Measurements from ENCODE around the gene SH3RF3.

Gene SH3RF3

GRCh38 chr2:109378682-109379081 lies 249.7 kb downstream of the SH3RF3 start:
- H3K27ac Mint-ChIP-seq, result no peak overlapping the region
- TF ChIP-seq, protein P1, sequence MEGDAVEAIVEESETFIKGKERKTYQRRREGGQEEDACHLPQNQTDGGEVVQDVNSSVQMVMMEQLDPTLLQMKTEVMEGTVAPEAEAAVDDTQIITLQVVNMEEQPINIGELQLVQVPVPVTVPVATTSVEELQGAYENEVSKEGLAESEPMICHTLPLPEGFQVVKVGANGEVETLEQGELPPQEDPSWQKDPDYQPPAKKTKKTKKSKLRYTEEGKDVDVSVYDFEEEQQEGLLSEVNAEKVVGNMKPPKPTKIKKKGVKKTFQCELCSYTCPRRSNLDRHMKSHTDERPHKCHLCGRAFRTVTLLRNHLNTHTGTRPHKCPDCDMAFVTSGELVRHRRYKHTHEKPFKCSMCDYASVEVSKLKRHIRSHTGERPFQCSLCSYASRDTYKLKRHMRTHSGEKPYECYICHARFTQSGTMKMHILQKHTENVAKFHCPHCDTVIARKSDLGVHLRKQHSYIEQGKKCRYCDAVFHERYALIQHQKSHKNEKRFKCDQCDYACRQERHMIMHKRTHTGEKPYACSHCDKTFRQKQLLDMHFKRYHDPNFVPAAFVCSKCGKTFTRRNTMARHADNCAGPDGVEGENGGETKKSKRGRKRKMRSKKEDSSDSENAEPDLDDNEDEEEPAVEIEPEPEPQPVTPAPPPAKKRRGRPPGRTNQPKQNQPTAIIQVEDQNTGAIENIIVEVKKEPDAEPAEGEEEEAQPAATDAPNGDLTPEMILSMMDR (IDR thresholded peaks at IDR 0.05), result no peak
- H3K4me3 Mint-ChIP-seq, result no peak overlapping the region
- no peaks in the 10 kb centered on the region for H3K36me3 Mint-ChIP-seq (ENCODE audit: low read depth)
- no peak for DNase-seq
- H3K4me1 Mint-ChIP-seq, result peaks cover 30% of the 10 kb centered on the region
- peaks cover 5% of the 10 kb centered on the region for H3K27me3 Mint-ChIP-seq (ENCODE audit: low read depth, poor library complexity)
- no peaks in the 10 kb centered on the region for H3K9me3 Mint-ChIP-seq

DNA sequence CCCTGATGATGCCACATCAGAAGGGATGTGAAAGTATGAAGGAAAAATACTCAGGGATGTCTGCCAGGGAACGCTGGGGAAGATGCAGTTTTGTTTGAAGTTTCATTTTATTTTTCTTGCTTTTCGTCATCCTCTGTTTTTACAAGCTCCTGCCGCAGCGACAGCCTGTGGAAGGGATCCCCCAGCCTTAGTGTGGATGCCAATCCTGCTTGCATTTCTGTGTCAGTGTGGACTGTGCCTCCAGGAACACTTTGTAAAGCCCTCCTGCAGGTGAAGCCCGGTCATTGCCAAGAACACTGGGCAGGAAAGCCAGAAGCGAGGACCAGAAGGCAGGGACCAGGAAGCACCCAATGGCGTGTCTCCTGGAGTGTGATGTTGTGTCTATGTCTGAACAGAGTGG lies 250.5 kb downstream of the SH3RF3 start:
- Mint-ChIP-seq H3K27me3 (ENCODE audit: low read depth, poor library complexity) (peaks cover 5% of the 10 kb centered on the region), H3K4me3 (no peak overlapping the region), H3K9me3 (no peaks in the 10 kb centered on the region), H3K27ac (no peak overlapping the region), H3K4me1 (peaks cover 39% of the 10 kb centered on the region), H3K36me3 (ENCODE audit: low read depth) (no peaks in the 10 kb centered on the region)
- TF ChIP-seq, protein P1 (IDR thresholded peaks at IDR 0.05), result no peak
- DNase-seq, result no peak

- H3K27me3 Mint-ChIP-seq (ENCODE audit: low read depth, poor library complexity), result peaks cover 5% of the 10 kb centered on the region
- H3K27ac Mint-ChIP-seq, result no peak overlapping the region
- peaks cover 51% of the 10 kb centered on the region for H3K4me1 Mint-ChIP-seq
- H3K4me3 Mint-ChIP-seq, result no peak overlapping the region
- H3K36me3 Mint-ChIP-seq (ENCODE audit: low read depth), result no peaks in the 10 kb centered on the region
- TF ChIP-seq, protein P1 (IDR thresholded peaks at IDR 0.05), result no peak
- DNase-seq, result no peak
- no peaks in the 10 kb centered on the region for H3K9me3 Mint-ChIP-seq
These were observed 251.7 kb downstream of the SH3RF3 start for GRCh38 chr2:109380502-109381326.

DNA sequence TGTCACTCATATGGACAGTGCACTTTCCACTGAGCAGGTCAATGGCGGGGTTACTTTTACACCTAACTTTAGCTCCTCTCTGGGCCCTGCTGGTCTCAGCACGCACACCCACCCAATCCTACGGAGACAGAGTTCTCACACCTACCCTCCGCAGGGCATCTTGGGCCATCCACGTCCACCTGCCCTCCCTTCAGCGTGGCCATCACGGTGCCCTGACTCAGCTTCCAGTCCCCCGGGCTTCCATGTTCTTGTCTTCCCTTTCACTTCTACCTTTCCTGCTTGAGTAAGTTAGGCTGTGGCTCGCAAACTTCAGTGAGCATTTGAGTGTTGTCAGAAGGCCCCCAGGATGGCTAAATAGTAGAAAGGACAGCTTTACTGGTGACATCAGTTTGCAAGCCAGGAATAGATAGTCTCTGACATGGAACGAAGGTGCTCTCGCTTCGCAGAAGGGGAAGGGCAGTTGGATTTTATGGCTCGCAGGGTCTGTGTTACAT lies 252.4 kb downstream of the SH3RF3 start:
- no peaks in the 10 kb centered on the region for H3K9me3 Mint-ChIP-seq
- TF ChIP-seq, protein P1 (IDR thresholded peaks at IDR 0.05), result no peak
- H3K27me3 Mint-ChIP-seq (ENCODE audit: low read depth, poor library complexity), result peaks cover 2% of the 10 kb centered on the region
- peaks cover 57% of the 10 kb centered on the region for H3K4me1 Mint-ChIP-seq
- no peaks in the 10 kb centered on the region for H3K36me3 Mint-ChIP-seq (ENCODE audit: low read depth)
- no peak overlapping the region for H3K4me3 Mint-ChIP-seq
- no peak for DNase-seq
- peak overlapping the region; percentile 65 for H3K27ac Mint-ChIP-seq

DNA sequence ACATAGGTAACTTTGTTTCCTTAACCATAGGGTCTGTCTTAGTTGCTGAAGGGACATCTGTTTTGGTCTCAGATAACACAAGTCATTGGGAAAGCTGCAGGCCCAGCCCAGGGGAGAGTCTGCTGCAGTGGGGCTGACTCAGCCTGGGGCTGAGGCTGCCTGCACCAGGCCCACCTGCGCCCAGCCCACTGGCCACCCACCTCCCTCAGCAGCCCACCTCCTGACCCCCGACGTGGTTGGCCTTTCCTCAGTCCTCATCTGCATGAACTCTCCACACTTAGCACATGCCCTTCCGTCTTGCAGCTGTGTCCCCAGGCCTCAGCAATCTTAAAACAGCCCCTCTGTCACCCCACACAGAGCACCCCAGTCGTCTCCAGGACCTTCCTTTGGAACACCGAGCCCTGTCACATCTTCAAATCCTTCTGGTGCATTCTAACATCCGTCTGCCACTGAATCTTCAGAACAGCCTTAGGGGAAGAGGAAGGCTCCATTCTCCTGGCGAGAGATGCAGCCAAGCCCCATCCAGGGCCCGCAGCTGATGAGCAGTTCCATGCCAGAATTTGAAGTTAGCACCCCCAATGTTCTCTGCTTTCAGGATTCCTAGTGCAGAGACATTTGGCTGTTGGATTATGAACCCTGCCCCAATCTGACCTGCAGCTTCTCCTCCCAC lies 253.4 kb downstream of the SH3RF3 start:
- peaks cover 2% of the 10 kb centered on the region for H3K27me3 Mint-ChIP-seq (ENCODE audit: low read depth, poor library complexity)
- H3K4me1 Mint-ChIP-seq, result peaks cover 64% of the 10 kb centered on the region
- H3K27ac Mint-ChIP-seq, result peak overlapping the region; percentile 70
- peak overlapping the region; percentile 33 for H3K4me3 Mint-ChIP-seq
- TF ChIP-seq, protein P1 (IDR thresholded peaks at IDR 0.05), result no peak
- H3K9me3 Mint-ChIP-seq, result no peaks in the 10 kb centered on the region
- no peak for DNase-seq
- H3K36me3 Mint-ChIP-seq (ENCODE audit: low read depth), result no peaks in the 10 kb centered on the region
